HepG2 (cell line): ENCODE results near the gene PLCB2. TPM values are rescaled to one million over a fixed set of nuclear protein-coding genes. Genes with fewer than 3 reads are reported as not detected.

Experiments used
- ATAC-seq: fragments of 200-7000 bp; cut with Tn5 transposase; 3 replicates; pipeline ENCODE4 v1.9.1; 2020; ENCODE audit warnings: mild to moderate bottlenecking, moderate library complexity
- BruUV-seq: library from RNA; stranded (reverse); fragments of 400-500 nt; replicated peaks from 2 replicates; lab custom pipeline; 2021; lab: Mats Ljungman, UMichigan
- CTCF ChIA-PET: fragments of 300-600 bp; formaldehyde crosslinking; extraction: SDS; loops from one replicate; lab custom pipeline; 2021; ENCODE audit warnings: low total read pairs, inconsistent platforms, low intra/inter-chr PET ratio; lab: Yijun Ruan, JAX
- POLR2A ChIA-PET: fragments of 350-600 bp; sonication (Branson Sonifier 250); formaldehyde crosslinking; loops from one replicate; lab custom pipeline; 2020; ENCODE audit warnings: antibody characterized with exemption, inconsistent platforms; lab: Yijun Ruan, JAX
- DNase-seq: peaks from one replicate; pipeline ENCODE4 v3.0.0-alpha.2; 2015; ENCODE audit warnings: low spot score
- FAIRE-seq: peaks from 3 replicates; lab custom pipeline; 2011; peaks lifted over from hg19 to GRCh38; lab: Jason Lieb, UNC
- H2AFZ ChIP-seq: one replicate; pipeline ENCODE4 v1.6.1; 2011; ENCODE audit warnings: low read length, inconsistent platforms
- H3K27ac ChIP-seq: fragments of 300-600 bp; 3 replicates; pipeline ENCODE4 v1.8.0; 2011; ENCODE audit warnings: mixed run types, mild to moderate bottlenecking, mixed read lengths, low read length, inconsistent platforms; ENCODE audit not compliant: insufficient read depth; ENCODE audit errors: extremely low read length
- H3K27me3 ChIP-seq, 2 experiments: fragments of 200-600 bp in 1 of 2; 2 replicates in 1 of 2; 3 replicates in 1 of 2; pipeline versions ENCODE4 v1.6.0 to v1.8.0; 2011; ENCODE audit warnings: low read length in 2 of 2, mild to moderate bottlenecking in 2 of 2, moderate library complexity in 2 of 2, inconsistent platforms in 1 of 2; ENCODE audit not compliant: insufficient read depth in 2 of 2, control insufficient read depth in 1 of 2
- H3K36me3 ChIP-seq, 2 experiments: fragments of 200-600 bp in 1 of 2; replicated peaks in 1 of 2; 2 replicates in 1 of 2; 3 replicates in 1 of 2; pipeline versions ENCODE4 v1.5.1 to v1.8.0; 2011; ENCODE audit warnings: low read length in 2 of 2, inconsistent platforms in 1 of 2; ENCODE audit not compliant: insufficient read depth in 2 of 2, control insufficient read depth in 1 of 2
- H3K4me1 ChIP-seq: 2 replicates; pipeline ENCODE4 v1.5.1; 2012; ENCODE audit warnings: low read length, inconsistent platforms; ENCODE audit not compliant: insufficient read depth
- H3K4me2 ChIP-seq: 2 replicates; pipeline ENCODE4 v1.6.0; 2011; ENCODE audit warnings: low read depth, low read length, inconsistent platforms
- H3K4me3 ChIP-seq, 3 experiments: fragments of 200-600 bp in 1 of 3; sonication (generic), shearing (Covaris generic) in 1 of 3; replicated peaks in 1 of 3; 2 replicates each; pipeline ENCODE4 v1.5.1; 2011 to 2016; ENCODE audit warnings: low read length in 3 of 3, inconsistent platforms in 2 of 3, low read depth in 2 of 3, mild to moderate bottlenecking in 2 of 3, control low read depth in 1 of 3, mixed read lengths in 1 of 3; ENCODE audit not compliant: insufficient read depth in 1 of 3
- H3K79me2 ChIP-seq: one replicate; pipeline ENCODE4 v1.6.1; 2011; ENCODE audit warnings: low read length, inconsistent platforms; ENCODE audit not compliant: insufficient read depth
- H3K9ac ChIP-seq: 2 replicates; pipeline ENCODE4 v1.6.0; 2011; ENCODE audit warnings: mild to moderate bottlenecking, low read depth, low read length, inconsistent platforms; ENCODE audit not compliant: insufficient read depth
- H3K9me3 ChIP-seq: 2 replicates; pipeline ENCODE4 v1.5.1; 2012; ENCODE audit warnings: mild to moderate bottlenecking, low read length
- H4K20me1 ChIP-seq: 2 replicates; pipeline ENCODE4 v1.6.0; 2011; ENCODE audit warnings: inconsistent platforms, mild to moderate bottlenecking, low read length, moderate library complexity; ENCODE audit not compliant: insufficient read depth
- DMAP1 ChIP-seq: IDR thresholded peaks from 2 replicates; pipeline ENCODE4 v1.6.1; 2016
- JUNB ChIP-seq: sonication (generic); formaldehyde crosslinking; IDR thresholded peaks from 2 replicates; pipeline ENCODE4 v1.8.0; 2022; ENCODE audit warnings: missing genetic modification reagents, mild to moderate bottlenecking, borderline replicate concordance
- SRF ChIP-seq: IDR thresholded peaks from 2 replicates; pipeline ENCODE4 v1.6.1; 2011; ENCODE audit warnings: mild to moderate bottlenecking, low read depth, low read length, moderate library complexity
- TOE1 ChIP-seq: sonication (generic); formaldehyde crosslinking; IDR thresholded peaks from 2 replicates; pipeline ENCODE4 v1.4.0; 2020; ENCODE audit warnings: mild to moderate bottlenecking, missing genetic modification reagents
- ZFY ChIP-seq: sonication (generic); formaldehyde crosslinking; IDR thresholded peaks from 2 replicates; pipeline ENCODE4 v1.4.0; 2020; ENCODE audit warnings: missing genetic modification reagents
- ZMYM3 ChIP-seq: sonication (generic); formaldehyde crosslinking; IDR thresholded peaks from 2 replicates; pipeline ENCODE4 v1.5.1; 2020; ENCODE audit warnings: mild to moderate bottlenecking, missing genetic modification reagents
- ZNF143 ChIP-seq: sonication (generic); formaldehyde crosslinking; IDR thresholded peaks from 2 replicates; pipeline ENCODE4 v1.4.0; 2020; ENCODE audit warnings: missing genetic modification reagents
- ZNF552 ChIP-seq: sonication (generic); formaldehyde crosslinking; IDR thresholded peaks from 2 replicates; pipeline ENCODE4 v1.9.0; 2022; ENCODE audit warnings: missing genetic modification reagents, mild to moderate bottlenecking, borderline replicate concordance
- ZNF660 ChIP-seq: sonication (generic); formaldehyde crosslinking; IDR thresholded peaks from 2 replicates; pipeline ENCODE4 v1.5.1; 2020; ENCODE audit warnings: mild to moderate bottlenecking, low read depth, missing genetic modification reagents, borderline replicate concordance
- ZNF850 ChIP-seq: sonication (generic); formaldehyde crosslinking; conservative IDR thresholded peaks from 2 replicates; pipeline ENCODE4 v1.9.0; 2021; ENCODE audit warnings: mild to moderate bottlenecking, missing genetic modification reagents
- WGBS: methylation state at CpG from one replicate; pipeline ENCODE4 v1.1.6; 2017; ENCODE audit warnings: low lambda C conversion rate; 5-methylcytosine and 5-hydroxymethylcytosine counted together
- in situ Hi-C: cut with HindIII; loops from 2 replicates; pipeline ENCODE4 v1.10.0; 2017; ENCODE audit warnings: low pct_unique_long_range_greater_than_20kb; ENCODE audit not compliant: extremely low pct_ligation_motif_present
- intact Hi-C: fragments of 100-400 bp; cut with micrococcal nuclease; formaldehyde crosslinking; loops from one replicate; pipeline ENCODE4 v1.10.0; 2022; ENCODE audit not compliant: unreplicated experiment
- polyA plus RNA-seq, 8 experiments: library from polyadenylated mRNA; depleted of rRNA in 3 of 8; stranded (reverse) in 7 of 8; unstranded in 1 of 8; fragments of >200 nt; fragmentation: Illumina TruSeq in 4 of 8; extraction: Trizol in 4 of 8; gene quantifications; 2 replicates each; pipeline versions ENCODE4 v1.2.1 to v1.2.3, GENCODE V29; 2011 to 2016; ENCODE audit warnings: low read depth in 4 of 8, missing spikeins in 1 of 8, mixed read lengths in 1 of 8; ENCODE audit not compliant: insufficient read depth in 1 of 8
- total RNA-seq, 5 experiments: library from RNA; depleted of rRNA; stranded (reverse); fragments of >200 nt; fragmentation: Illumina TruSeq; extraction: Trizol; gene quantifications; 2 replicates each; pipeline ENCODE4 v1.2.3, GENCODE V29; 2016; ENCODE audit warnings: low read depth in 1 of 5
- TF ChIP-seq, protein P1 (sequence below): fragments of 450-650 bp; IDR thresholded peaks from 2 replicates; pipeline ENCODE4 v1.6.1; 2017; ENCODE audit warnings: mild to moderate bottlenecking
- TF ChIP-seq, protein P2 (sequence below): IDR thresholded peaks from 2 replicates; pipeline ENCODE4 v1.6.1; 2016; ENCODE audit warnings: low read depth, borderline replicate concordance

The PLCB2 gene
- total and polyA plus RNA-seq, 2 of the 13 experiments (the other 11 are each of a cell fraction or from before 2014, with no cell fraction given), result 0.11 TPM; not detected in 1

- TF ChIP-seq, protein P1, sequence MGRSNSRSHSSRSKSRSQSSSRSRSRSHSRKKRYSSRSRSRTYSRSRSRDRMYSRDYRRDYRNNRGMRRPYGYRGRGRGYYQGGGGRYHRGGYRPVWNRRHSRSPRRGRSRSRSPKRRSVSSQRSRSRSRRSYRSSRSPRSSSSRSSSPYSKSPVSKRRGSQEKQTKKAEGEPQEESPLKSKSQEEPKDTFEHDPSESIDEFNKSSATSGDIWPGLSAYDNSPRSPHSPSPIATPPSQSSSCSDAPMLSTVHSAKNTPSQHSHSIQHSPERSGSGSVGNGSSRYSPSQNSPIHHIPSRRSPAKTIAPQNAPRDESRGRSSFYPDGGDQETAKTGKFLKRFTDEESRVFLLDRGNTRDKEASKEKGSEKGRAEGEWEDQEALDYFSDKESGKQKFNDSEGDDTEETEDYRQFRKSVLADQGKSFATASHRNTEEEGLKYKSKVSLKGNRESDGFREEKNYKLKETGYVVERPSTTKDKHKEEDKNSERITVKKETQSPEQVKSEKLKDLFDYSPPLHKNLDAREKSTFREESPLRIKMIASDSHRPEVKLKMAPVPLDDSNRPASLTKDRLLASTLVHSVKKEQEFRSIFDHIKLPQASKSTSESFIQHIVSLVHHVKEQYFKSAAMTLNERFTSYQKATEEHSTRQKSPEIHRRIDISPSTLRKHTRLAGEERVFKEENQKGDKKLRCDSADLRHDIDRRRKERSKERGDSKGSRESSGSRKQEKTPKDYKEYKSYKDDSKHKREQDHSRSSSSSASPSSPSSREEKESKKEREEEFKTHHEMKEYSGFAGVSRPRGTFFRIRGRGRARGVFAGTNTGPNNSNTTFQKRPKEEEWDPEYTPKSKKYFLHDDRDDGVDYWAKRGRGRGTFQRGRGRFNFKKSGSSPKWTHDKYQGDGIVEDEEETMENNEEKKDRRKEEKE, result no peak
- TF ChIP-seq ZNF552 (CRISPR knock-in tag) (no peak), DMAP1 (CRISPR knock-in tag) (no peak)
- TF ChIP-seq, all 625 proteins: peak for 0
Measured at GRCh38 chr15:40242213-40242599, 65.5 kb downstream of the PLCB2 start (continued).

DNA sequence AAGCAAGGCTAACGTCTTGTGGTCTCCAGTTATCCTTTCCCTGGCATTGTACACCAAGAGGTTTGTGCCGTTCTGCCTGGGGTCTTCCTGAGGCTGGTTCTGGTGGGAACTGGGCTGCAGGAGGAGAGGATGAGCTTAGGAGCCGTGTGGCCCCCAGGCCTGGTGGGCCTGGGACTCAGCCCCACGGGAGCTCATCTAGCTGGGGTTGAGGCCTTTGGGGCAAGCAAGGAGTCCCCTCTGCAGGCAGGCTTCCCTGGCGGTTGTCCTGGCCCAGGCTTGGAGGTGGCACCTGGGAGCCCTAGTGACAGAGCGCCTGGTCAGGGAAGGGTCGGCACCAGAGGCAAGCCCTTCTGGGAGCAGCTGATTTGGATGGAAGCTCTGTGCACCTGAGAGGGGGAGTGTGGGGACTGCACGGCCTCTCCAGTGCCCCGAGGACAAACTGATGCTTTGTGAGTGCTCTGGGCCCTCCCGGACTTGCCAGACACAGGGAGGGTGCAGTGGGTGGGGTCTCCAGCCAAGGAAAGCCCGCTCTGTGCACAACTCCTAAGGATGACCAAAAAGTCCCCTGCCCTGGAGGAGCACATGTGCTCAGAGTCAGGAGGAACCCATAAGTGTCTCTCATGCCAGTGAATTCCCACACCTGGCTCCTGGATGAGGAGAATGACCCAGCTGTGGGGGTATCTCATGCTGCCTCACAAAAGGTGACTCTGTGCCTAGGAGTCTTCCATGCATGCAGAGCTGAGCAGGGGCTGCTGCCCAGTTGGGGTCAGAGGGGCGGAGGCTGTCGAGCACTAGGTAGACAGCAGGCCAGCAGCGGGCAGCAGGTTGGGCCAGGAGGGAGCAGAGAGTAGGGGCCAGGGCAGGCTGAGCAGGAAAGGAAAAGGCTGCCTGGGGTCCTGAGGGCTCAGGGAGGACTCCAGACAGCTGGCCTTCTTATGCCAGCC lies 66.2 kb downstream of the PLCB2 start:
- intact Hi-C loops (no loop called here), in situ Hi-C loops (no loop called here)
- POLR2A ChIA-PET, result interaction anchor here (1.3 kb wide), 1 partner anchor 31 kb away, joined by 3 read pairs; no protein-coding TSS in a partner anchor
- no peaks in the 10 kb centered on the region for H3K9me3 ChIP-seq
- TF ChIP-seq ZFY (CRISPR knock-in tag), result no peak
- no peak for TF ChIP-seq JUNB (CRISPR knock-in tag)
- TF ChIP-seq ZNF660, result no peak
- no peak for TF ChIP-seq TOE1 (CRISPR knock-in tag)
- no peak for TF ChIP-seq ZNF850 (CRISPR knock-in tag)
- no peak for TF ChIP-seq ZMYM3 (CRISPR knock-in tag)
- no peak for TF ChIP-seq ZNF143 (CRISPR knock-in tag)
- no peak for TF ChIP-seq SRF
- TF ChIP-seq, protein P2, sequence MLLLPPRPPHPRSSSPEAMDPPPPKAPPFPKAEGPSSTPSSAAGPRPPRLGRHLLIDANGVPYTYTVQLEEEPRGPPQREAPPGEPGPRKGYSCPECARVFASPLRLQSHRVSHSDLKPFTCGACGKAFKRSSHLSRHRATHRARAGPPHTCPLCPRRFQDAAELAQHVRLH (CRISPR knock-in tag), result no peak
- no peaks in the 10 kb centered on the region for H3K36me3 ChIP-seq
- no peak overlapping the region for H3K9ac ChIP-seq
- peaks cover 35% of the 10 kb centered on the region for H3K4me1 ChIP-seq
- H4K20me1 ChIP-seq, result no peaks in the 10 kb centered on the region
- no peaks in the 10 kb centered on the region for H3K79me2 ChIP-seq
- DNase-seq (no peak), ATAC-seq (no peak), FAIRE-seq (no peak)
- 40% methylated on average over 3 of the region's 14 CpGs for WGBS
- H2AFZ ChIP-seq, result no peak overlapping the region
- CTCF ChIA-PET, result no interaction called here
- H3K4me3 ChIP-seq, result no peak overlapping the region
- BruUV-seq, result no TSS peak
- no peak overlapping the region for H3K27ac ChIP-seq
- H3K4me2 ChIP-seq, result no peak overlapping the region
- H3K27me3 ChIP-seq, result peaks cover 9 to 51% of the 10 kb centered on the region in 2 experiments; a peak in 4 of 5 replicates
